ENCODE results near the gene IL23A. TPM values are rescaled to one million over a fixed set of nuclear protein-coding genes. Genes with fewer than 3 reads are reported as not detected.

Gene IL23A
- total RNA-seq, 2 experiments from 2014 or later = 9.8 to 16.3 TPM

GRCh38 chr12:56296295-56296694 is 42.4 kb upstream of the IL23A start:
- Histone ChIP-seq H3K27ac (ENCODE audit: low read depth, low read length, poor library complexity, severe bottlenecking) (peak overlapping the region; percentile 17), H3K4me1 (ENCODE audit: insufficient read depth, low read length, poor library complexity, severe bottlenecking) (peaks cover 47% of the 10 kb centered on the region)
- POLR2A ChIA-PET = no interaction called here

GRCh38 chr12:56297400-56297799 is 41.3 kb upstream of the IL23A start:
- H3K9me3 ChIP-seq (ENCODE audit: low read length) = no peaks in the 10 kb centered on the region
- H3K4me3 ChIP-seq (ENCODE audit: low read depth, low read length, poor library complexity, severe bottlenecking) = peak overlapping the region; percentile 6
- H3K36me3 ChIP-seq (ENCODE audit: insufficient read depth, low read length) = peaks cover 66% of the 10 kb centered on the region
- ChIA-PET CTCF (ENCODE audit: unreplicated experiment) (no interaction called here), POLR2A (interaction anchor here (0.6 to 1.8 kb wide), 4 partner anchors 10 to 164 kb away, joined by 3 to 4 read pairs (median 3); no protein-coding TSS in a partner anchor)
- H3K9me2 ChIP-seq (ENCODE audit: insufficient read depth, low read length) = no peaks in the 10 kb centered on the region
- BruUV-seq (replicated peaks) = no TSS peak
- H3K79me2 ChIP-seq (ENCODE audit: insufficient read depth, low read depth, low read length) = peaks cover 87% of the 10 kb centered on the region
- DNase-seq (ENCODE audit: low spot score) = no peak
- no peak overlapping the region for H3K27ac ChIP-seq (ENCODE audit: low read depth, low read length, poor library complexity, severe bottlenecking)
- TF ChIP-seq EZH2phosphoT487 (IDR thresholded peaks at IDR 0.05; ENCODE audit: borderline replicate concordance, low read depth, low read length) (no peak), CTCF (conservative IDR thresholded peaks at IDR 0.05; ENCODE audit: low read length) (no peak)
- peaks cover 52% of the 10 kb centered on the region for H3K4me1 ChIP-seq (ENCODE audit: insufficient read depth, low read length, poor library complexity, severe bottlenecking)
- H2AFZ ChIP-seq (ENCODE audit: low read length) = no peak overlapping the region
- 0 out of 2 replicates have a peak, but pooled peaks cover 11% of the 10 kb centered on the region for H4K20me1 ChIP-seq (ENCODE audit: insufficient read depth, low read length)
- H3K4me2 ChIP-seq (ENCODE audit: low read length) = peak overlapping the region; percentile 99
- intact Hi-C loops (cut with micrococcal nuclease; ENCODE audit: unreplicated experiment) = no loop called here

More at GRCh38 chr12:56296295-56296694, 42.4 kb upstream of the IL23A start:
- TF ChIP-seq CTCF (conservative IDR thresholded peaks at IDR 0.05; ENCODE audit: low read length) (no peak), EZH2phosphoT487 (IDR thresholded peaks at IDR 0.05; ENCODE audit: borderline replicate concordance, low read depth, low read length) (no peak)
- 0 out of 2 replicates have a peak, but pooled peaks cover 11% of the 10 kb centered on the region for H4K20me1 ChIP-seq (ENCODE audit: insufficient read depth, low read length)
- H2AFZ ChIP-seq (ENCODE audit: low read length) = no peak overlapping the region
- H3K79me2 ChIP-seq (ENCODE audit: insufficient read depth, low read depth, low read length) = peaks cover 89% of the 10 kb centered on the region
- no peak for DNase-seq (ENCODE audit: low spot score)
- intact Hi-C loops (cut with micrococcal nuclease; ENCODE audit: unreplicated experiment) = no loop called here
- no TSS peak for BruUV-seq (replicated peaks)
- no peaks in the 10 kb centered on the region for H3K9me3 ChIP-seq (ENCODE audit: low read length)
- H3K9me2 ChIP-seq (ENCODE audit: insufficient read depth, low read length) = no peaks in the 10 kb centered on the region
- peak overlapping the region; percentile 6 for H3K4me3 ChIP-seq (ENCODE audit: low read depth, low read length, poor library complexity, severe bottlenecking)
- peak overlapping the region; percentile 99 for H3K4me2 ChIP-seq (ENCODE audit: low read length)
- peaks cover 69% of the 10 kb centered on the region for H3K36me3 ChIP-seq (ENCODE audit: insufficient read depth, low read length)
- CTCF ChIA-PET (ENCODE audit: unreplicated experiment) = no interaction called here

GRCh38 chr12:56298828-56299227 is 39.9 kb upstream of the IL23A start:
- Histone ChIP-seq H3K4me1 (ENCODE audit: insufficient read depth, low read length, poor library complexity, severe bottlenecking) (peaks cover 62% of the 10 kb centered on the region), H3K27ac (ENCODE audit: low read depth, low read length, poor library complexity, severe bottlenecking) (peak overlapping the region; percentile 75)

More at GRCh38 chr12:56298828-56299227, 39.9 kb upstream of the IL23A start:
- Histone ChIP-seq H3K9me3 (ENCODE audit: low read length) (no peaks in the 10 kb centered on the region), H3K9me2 (ENCODE audit: insufficient read depth, low read length) (no peaks in the 10 kb centered on the region), H3K4me2 (ENCODE audit: low read length) (peak overlapping the region; percentile 99), H4K20me1 (ENCODE audit: insufficient read depth, low read length) (0 out of 2 replicates have a peak, but pooled peaks cover 11% of the 10 kb centered on the region), H2AFZ (ENCODE audit: low read length) (no peak overlapping the region), H3K4me3 (ENCODE audit: low read depth, low read length, poor library complexity, severe bottlenecking) (peak overlapping the region; percentile 79), H3K79me2 (ENCODE audit: insufficient read depth, low read depth, low read length) (peaks cover 73% of the 10 kb centered on the region), H3K36me3 (ENCODE audit: insufficient read depth, low read length) (peaks cover 56% of the 10 kb centered on the region)
- intact Hi-C loops (cut with micrococcal nuclease; ENCODE audit: unreplicated experiment) = no loop called here
- POLR2A ChIA-PET = interaction anchor here (0.6 to 1.8 kb wide), 10 partner anchors 11 to 452 kb away, joined by 3 to 7 read pairs (median 4); partner anchors contain the start of genes IL23A and RNF41
- no TSS peak for BruUV-seq (replicated peaks)
- DNase-seq (ENCODE audit: low spot score) = peak; percentile 25
- CTCF ChIA-PET (ENCODE audit: unreplicated experiment) = interaction anchor here (1.4 kb wide), 1 partner anchor 17 kb away, joined by 12 read pairs; the partner anchor contains the start of gene CNPY2
- no peak for TF ChIP-seq CTCF (conservative IDR thresholded peaks at IDR 0.05; ENCODE audit: low read length)
- TF ChIP-seq EZH2phosphoT487 (IDR thresholded peaks at IDR 0.05; ENCODE audit: borderline replicate concordance, low read depth, low read length) = no peak

Data from OCI-LY7 (cell line).